Right lobe of liver (tissue), 6 donors: ENCODE measurements around the gene CCDC150. TPM values are rescaled to one million over a fixed set of nuclear protein-coding genes. Genes with fewer than 3 reads are reported as not detected.

Experiments
- ATAC-seq, 4 donors: fragments of 200-7000 bp; cut with Tn5 transposase; one replicate each; pipeline ENCODE4 v1.9.1; 2020; ENCODE audit warnings: mild to moderate bottlenecking in 4 of 4, moderate library complexity in 4 of 4
- DNase-seq, 3 donors: peaks; one replicate each; pipeline ENCODE4 v3.0.0-alpha.2; 2020
- H3K27ac ChIP-seq, 3 donors: fragments of 200-600 bp; one replicate each; pipeline ENCODE4 v1.8.0; 2022
- H3K27me3 ChIP-seq, 2 donors: fragments of 200-600 bp; one replicate each; pipeline ENCODE4 v1.8.0; 2022
- H3K36me3 ChIP-seq, 4 donors: fragments of 200-600 bp; sonication (generic) in 1 of 4; one replicate each; pipeline versions ENCODE4 v1.5.1 to v1.8.0; 2017 to 2022; ENCODE audit warnings: control low read depth in 1 of 4
- H3K4me1 ChIP-seq, 4 donors: fragments of 200-600 bp; sonication (generic) in 1 of 4; one replicate each; pipeline versions ENCODE4 v1.5.1 to v1.8.0; 2017 to 2022; ENCODE audit warnings: control low read depth in 1 of 4
- H3K4me3 ChIP-seq, 3 donors: fragments of 200-600 bp; one replicate each; pipeline ENCODE4 v1.8.0; 2022
- H3K9me3 ChIP-seq, 4 donors: fragments of 200-600 bp; sonication (generic) in 1 of 4; one replicate each; pipeline versions ENCODE4 v1.5.1 to v1.8.0; 2017 to 2022; ENCODE audit warnings: control low read depth in 1 of 4
- CTCF ChIP-seq, 4 donors: fragments of 200-600 bp in 3 of 4; fragments of 450-650 bp in 1 of 4; IDR thresholded peaks; one replicate each; pipeline versions ENCODE4 v1.5.1 to v1.8.0; 2016 to 2022; ENCODE audit warnings: antibody characterized with exemption in 4 of 4, mild to moderate bottlenecking in 2 of 4
- POLR2A ChIP-seq: fragments of 450-650 bp; IDR thresholded peaks from one replicate; pipeline ENCODE4 v1.6.1; 2017; ENCODE audit warnings: antibody characterized with exemption, mild to moderate bottlenecking
- WGBS: methylation state at CpG from one replicate; pipeline ENCODE4 v1.1.6; 2018; ENCODE audit warnings: low coverage, low lambda C conversion rate; ENCODE audit not compliant: insufficient coverage; ENCODE audit errors: missing lambda C conversion rate; 5-methylcytosine and 5-hydroxymethylcytosine counted together
- intact Hi-C, 2 donors: fragments of 100-400 bp; cut with DNase I; formaldehyde crosslinking; loops; one replicate each; pipeline versions ENCODE4 v1.11.2 to v1.14.1; 2022
- total RNA-seq, 6 experiments: library from RNA; depleted of rRNA in 2 of 6; stranded (reverse); fragments of >200 nt in 2 of 6; fragmentation: NEBNext Ultra II Directional in 3 of 6; extraction: Animal tissue kit (Norgen Biotek cat#: 25700) in 3 of 6; gene quantifications; one replicate each; pipeline versions ENCODE4 v1.1.0 to v1.2.4, GENCODE V29; 2016 to 2023
- donor health status: DM: no; HTN: yes; CAD: no.
- donor health status: DM: no; HTN: no; CAD: no.
- donor health status: DM: no; HTN: no; CAD: no.
- donor health status: DM: no; HTN: yes; CAD: no.
- donor health status: DM: no; HTN: yes; CAD: no.

CCDC150 gene
- total RNA-seq, 6 experiments from 2014 or later: 0.98 to 4.1 (median 1.9) TPM

- peaks cover 0 to 4% (median 0%) of the 10 kb centered on the region in 4 donors for H3K4me1 ChIP-seq
- H3K27ac ChIP-seq: no peak overlapping the region
- H3K27me3 ChIP-seq: no peaks in the 10 kb centered on the region
- WGBS: 49% methylated on average over 3 of the region's 5 CpGs
- H3K4me3 ChIP-seq: no peak overlapping the region
- ATAC-seq (no peak), DNase-seq (no peak)
- no peaks in the 10 kb centered on the region for H3K9me3 ChIP-seq
- H3K36me3 ChIP-seq: no peaks in the 10 kb centered on the region
- intact Hi-C loops: no loop called here
- TF ChIP-seq POLR2A: no peak
- no peak for TF ChIP-seq CTCF (IDR thresholded peaks at IDR 0.05)
Measured at GRCh38 chr2:196598412-196598811, 41.1 kb upstream of the CCDC150 start.

GRCh38 chr2:196598846-196599245 is 40.7 kb upstream of the CCDC150 start:
- no peaks in the 10 kb centered on the region for H3K27me3 ChIP-seq
- H3K27ac ChIP-seq: no peak overlapping the region
- H3K9me3 ChIP-seq: no peaks in the 10 kb centered on the region
- no peak for DNase-seq
- no peak overlapping the region for H3K4me3 ChIP-seq
- intact Hi-C loops: no loop called here
- H3K4me1 ChIP-seq: no peaks in the 10 kb centered on the region
- TF ChIP-seq CTCF (IDR thresholded peaks at IDR 0.05) (no peak), POLR2A (no peak)
- no peaks in the 10 kb centered on the region for H3K36me3 ChIP-seq
- ATAC-seq: no peak

DNA sequence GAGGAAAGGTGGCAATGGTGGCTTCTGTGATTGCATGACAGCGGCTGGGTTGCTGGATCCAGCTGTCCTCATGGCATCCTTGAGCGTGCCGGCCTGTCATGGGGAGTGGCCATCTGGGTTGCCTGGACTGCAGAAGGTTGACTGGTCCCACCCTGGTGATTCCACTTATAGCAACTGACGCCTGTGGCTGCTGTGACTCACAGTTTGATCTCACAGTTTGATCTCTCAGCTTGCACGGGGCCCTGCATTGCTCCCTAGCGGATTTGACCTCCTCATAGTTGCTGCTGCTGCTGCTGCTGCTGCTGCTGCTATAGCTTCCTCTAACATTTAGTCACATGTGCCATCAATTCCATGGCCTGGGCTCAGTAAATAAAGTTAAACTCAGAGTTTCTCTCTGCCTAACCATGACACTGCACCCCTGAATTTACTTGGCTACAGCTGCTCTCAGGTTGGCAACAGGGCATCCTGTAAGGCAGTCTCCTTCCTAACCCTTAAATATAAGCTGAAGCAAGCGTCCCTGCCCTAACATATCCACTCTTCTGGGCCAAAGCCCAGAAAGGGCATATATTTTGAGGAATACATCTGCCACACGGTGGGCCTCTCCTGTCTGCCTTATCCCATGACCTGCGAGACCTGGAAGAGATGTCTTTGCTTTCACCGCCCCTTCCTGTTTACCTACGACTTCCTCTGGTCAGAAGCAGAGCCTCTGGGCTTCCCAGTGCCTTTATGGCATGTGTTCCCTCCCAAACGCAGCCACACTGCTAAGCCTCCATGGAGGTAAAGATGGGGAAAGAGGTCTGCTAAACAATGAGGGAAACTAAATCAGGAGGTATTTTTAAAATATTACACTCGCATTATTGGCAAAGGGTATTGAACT is 37.8 kb upstream of the CCDC150 start:
- DNase-seq: no peak
- ATAC-seq: no peak
- intact Hi-C loops: no loop called here

DNA sequence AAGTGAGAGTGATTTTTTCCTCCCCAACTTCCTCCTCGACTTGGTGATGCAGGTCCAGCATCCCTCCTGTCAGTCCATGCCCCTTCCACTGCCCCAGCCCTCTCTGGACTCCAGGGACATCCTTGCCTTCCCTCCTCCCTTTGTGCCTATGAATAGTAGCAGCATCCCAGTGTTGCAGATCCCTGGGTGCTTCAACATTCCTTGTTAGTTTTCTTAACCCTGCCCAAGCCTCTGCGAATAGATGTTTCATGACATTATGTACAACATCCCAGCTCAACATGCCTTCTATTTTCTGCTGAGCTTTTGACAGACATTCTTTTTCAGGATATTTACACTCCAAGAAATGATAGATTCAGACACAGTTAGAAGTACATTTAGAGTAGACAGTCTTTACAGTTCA is 35.3 kb upstream of the CCDC150 start:
- DNase-seq (no peak), ATAC-seq (no peak)
- TF ChIP-seq POLR2A (no peak), CTCF (IDR thresholded peaks at IDR 0.05) (no peak)
- Histone ChIP-seq H3K4me3 (no peak overlapping the region), H3K9me3 (no peaks in the 10 kb centered on the region), H3K4me1 (no peaks in the 10 kb centered on the region), H3K36me3 (no peaks in the 10 kb centered on the region), H3K27ac (no peak overlapping the region), H3K27me3 (no peaks in the 10 kb centered on the region)
- intact Hi-C loops: no loop called here
- WGBS: 44% methylated on average over 1 of the region's 2 CpGs

More for the DNA sequence above, 37.8 kb upstream of the CCDC150 start:
- Histone ChIP-seq H3K4me1 (no peaks in the 10 kb centered on the region), H3K27ac (no peak overlapping the region), H3K4me3 (no peak overlapping the region), H3K36me3 (no peaks in the 10 kb centered on the region), H3K9me3 (no peaks in the 10 kb centered on the region), H3K27me3 (no peaks in the 10 kb centered on the region)
- 48% methylated on average over 8 of the region's 13 CpGs for WGBS
- no peak for TF ChIP-seq POLR2A
- TF ChIP-seq CTCF (IDR thresholded peaks at IDR 0.05): no peak
